NCI-H146 treated with DMSO at 0.1 percent for 48 hours (cell line): ENCODE measurements around the gene GPRASP3.
"Not testable (repeated sequence)": the region's sequence is repeated elsewhere in the genome, so short reads cannot be mapped to it uniquely, and the experiment has no call there.

Source experiments
- DNase-seq: peaks from one replicate; lab custom pipeline; 2025; ENCODE audit not compliant: unreplicated experiment; lab: John Stamatoyannopoulos, UW

The GPRASP3 gene, protein sequence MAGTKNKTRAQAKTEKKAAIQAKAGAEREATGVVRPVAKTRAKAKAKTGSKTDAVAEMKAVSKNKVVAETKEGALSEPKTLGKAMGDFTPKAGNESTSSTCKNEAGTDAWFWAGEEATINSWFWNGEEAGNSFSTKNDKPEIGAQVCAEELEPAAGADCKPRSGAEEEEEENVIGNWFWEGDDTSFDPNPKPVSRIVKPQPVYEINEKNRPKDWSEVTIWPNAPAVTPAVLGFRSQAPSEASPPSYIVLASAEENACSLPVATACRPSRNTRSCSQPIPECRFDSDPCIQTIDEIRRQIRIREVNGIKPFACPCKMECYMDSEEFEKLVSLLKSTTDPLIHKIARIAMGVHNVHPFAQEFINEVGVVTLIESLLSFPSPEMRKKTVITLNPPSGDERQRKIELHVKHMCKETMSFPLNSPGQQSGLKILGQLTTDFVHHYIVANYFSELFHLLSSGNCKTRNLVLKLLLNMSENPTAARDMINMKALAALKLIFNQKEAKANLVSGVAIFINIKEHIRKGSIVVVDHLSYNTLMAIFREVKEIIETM

DNA sequence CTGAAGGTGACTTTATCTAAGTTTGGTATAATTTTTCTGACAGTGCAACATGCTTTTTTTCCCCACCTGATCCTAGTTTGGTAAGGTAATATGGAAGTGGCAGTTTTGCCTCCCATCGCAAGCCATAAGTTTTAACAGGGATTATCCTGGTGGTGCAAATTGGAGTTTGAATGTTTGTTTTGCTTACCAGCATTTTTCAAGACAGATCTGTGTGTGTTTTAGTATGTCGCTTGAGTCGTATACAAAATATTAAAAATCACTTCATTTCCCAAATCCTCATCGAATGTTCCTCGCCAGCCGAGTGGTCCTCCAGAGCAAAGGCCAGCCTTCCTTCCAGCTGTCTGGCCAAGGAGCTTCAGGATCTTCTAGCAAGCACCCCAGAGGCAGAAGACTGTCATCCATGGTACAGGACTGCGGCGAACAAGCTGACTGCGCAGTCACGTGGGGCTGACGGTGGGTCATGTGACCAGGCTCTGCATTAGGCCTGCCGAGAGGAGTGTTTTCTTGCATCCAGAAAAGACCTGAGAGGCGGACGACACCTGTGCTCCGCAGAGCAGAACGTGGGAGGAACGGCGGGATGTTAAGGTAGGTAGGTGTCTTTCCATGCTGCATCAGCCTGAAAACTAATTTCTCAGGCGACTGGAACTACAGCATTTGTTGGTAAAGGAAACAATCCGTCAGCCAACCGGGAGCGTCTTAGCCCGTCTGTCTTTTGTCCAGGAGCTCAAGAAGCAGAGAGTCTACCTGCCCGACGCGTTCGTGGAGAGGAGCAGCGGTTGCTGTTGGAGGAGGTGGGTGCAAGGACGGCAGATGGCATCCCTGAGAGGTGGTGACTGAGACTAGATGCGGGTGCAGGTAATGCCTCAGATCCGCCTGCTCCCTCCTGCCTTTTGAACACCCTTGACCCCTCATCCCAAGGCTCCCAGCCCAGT lies at the start of gene GPRASP3:
Gene GPRASP3, plus strand, starts transcription at position 507 of the 932 bp plus-strand sequence. CDS start 28,253 bp downstream, outside the sequence.
- DNase-seq, result peak; percentile 35

GRCh38 chrX:102672856-102673255 lies 47.7 kb upstream of the GPRASP3 start:
- no peak for DNase-seq

DNA sequence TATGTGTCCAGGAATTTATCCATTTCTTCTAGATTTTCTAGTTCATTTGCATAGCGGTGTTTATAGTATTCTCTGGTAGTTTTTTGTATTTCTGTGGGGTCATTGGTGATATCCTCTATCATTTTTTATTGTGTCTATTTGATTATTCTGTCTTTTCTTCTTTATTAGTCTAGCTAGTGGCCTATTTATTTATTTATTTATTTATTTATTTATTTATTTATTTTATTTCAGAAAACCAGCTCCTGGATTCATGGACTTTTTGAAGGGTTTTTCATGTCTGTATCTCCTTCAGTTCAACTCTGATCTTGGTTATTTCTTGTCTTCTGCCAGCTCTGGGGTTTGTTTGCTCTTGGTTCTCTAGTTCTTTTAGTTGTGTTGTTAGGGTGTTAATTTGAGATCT lies 43.1 kb upstream of the GPRASP3 start:
- not testable (repeated sequence) for DNase-seq

DNA sequence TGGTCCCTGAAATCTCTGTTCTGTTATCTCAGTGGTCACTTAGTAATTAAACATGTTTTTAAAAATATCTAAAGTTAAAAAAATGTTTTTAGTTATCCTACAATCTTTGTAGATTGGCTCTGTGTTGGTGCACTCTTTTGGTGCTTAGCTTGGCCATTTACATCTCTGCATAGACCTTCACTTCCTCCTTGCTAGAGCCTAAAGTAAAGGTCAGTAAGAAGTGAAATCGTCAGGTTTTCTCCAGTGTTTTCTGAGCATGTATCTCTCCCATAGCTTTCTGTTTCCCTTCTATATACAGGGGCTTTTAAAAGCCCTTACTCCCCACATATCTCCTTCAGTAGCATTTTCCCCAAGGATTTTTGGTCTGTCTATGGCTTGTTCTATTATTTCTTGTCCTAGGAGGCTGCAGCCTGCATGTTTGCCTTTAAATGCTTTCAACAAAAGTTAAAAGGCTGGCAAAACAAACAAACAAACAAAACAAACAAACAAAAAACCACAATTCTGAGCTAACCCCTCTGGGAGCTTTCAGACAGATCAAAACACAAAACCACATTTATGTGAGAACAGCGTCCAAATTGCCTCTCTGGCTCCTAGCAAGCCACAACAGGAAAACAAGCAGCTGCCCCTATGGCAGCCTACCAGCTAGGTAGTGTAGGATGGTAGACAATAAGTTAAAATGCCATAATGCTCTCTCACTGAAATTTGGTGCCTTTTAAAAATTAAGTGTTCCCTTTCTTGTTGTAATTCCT lies 35.6 kb upstream of the GPRASP3 start:
- no peak for DNase-seq

GRCh38 chrX:102694749-102695148 lies 25.8 kb upstream of the GPRASP3 start:
- no peak for DNase-seq

DNA sequence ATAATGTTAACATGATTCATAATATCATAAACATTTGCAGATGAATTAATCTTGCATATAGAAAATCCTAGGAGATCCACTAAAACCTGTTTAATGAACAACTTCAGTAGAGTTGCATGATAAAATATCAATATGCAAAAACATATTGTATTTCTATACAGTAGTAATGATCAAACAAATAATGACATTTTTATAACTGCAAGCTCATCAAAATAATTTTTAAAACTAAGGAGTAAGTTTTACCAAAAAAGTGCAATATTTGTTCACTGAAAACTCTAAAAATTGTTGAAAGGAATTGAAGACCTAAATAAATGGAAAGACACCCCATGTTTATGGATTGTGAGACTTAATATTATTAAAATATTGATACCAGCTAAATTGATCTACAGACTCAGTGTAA lies 24.2 kb upstream of the GPRASP3 start:
- DNase-seq, result no peak

DNA sequence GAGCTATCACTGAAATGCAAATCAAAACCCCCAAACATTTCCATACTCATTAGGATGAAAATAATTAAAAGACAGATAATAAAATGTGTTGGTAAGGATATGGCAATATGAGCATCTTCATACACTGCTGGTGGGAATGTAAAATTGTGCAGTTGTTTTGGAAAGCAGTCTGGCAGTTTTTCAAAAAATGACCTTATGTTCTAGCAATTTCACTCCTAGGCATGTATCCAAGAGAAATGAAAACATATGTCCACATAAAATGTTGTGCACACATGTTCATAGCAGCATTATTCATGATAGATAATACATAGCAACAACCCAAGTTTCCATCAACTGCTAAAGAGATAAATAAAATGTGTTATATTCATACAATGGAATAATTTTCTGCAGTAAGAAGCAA lies 23.0 kb upstream of the GPRASP3 start:
- no peak for DNase-seq

- DNase-seq, result no peak
Observed at GRCh38 chrX:102708900-102709299, 11.6 kb upstream of the GPRASP3 start.

DNA sequence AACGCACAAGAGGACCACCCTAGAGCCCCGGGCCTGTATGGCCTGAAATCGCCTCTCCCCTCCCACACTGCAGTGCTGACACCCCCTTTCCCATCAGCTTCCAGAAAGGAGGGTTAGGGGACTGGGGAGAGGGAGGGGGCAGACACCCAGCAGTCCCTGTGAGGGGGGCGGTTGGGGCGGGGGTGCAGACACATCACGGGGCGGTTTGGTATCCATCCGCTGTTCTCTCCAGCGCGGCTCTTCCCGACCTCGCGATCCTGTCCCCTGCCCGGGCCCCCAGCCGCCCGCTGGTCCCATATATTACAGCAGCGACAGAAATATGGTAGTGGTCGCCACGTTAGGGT lies 8.7 kb upstream of the GPRASP3 start:
- DNase-seq, result no peak

DNA sequence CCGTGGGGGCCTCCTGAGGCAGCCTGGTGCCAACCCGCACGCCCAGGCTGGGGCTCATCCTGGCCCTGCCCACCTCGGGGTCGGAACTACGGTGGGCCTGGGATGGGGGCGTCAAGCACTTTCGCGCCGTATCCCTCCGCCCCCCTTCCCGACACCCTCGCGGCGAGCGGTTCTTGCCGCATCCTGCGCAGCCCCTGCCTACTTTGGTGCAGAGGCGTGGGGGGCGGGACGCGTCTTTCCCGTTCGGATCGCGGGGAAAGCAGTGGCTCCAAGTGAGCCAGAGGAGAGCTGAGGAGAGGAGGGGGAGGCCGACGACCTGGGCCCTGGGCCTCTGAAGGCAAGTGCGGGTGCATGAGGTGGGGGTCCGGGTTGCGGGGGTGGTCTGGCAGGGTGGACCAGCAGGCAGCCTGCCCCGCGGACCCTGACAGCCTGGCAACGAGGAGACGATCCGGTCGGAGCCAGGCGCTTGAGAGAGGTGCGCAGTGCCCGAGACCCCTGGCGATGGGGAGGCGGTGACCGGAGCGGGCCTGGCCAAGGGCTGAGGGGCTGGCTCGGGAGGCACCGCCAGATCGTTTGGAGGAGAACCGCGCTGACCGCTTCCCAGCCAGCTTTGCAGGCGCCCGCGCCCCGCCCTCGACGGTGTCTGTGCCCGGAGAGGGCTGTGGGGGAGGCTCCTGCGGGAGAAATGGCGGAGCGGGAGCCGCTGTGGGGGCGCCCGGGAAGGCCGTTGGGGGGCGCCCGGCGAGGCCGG lies 8.2 kb upstream of the GPRASP3 start, which contains the start of gene GPRASP2:
Gene GPRASP2, plus strand, starts transcription at position 233 of the 751 bp plus-strand sequence. CDS start 2,422 bp downstream, outside the sequence.
- DNase-seq, result peak; percentile 10

DNA sequence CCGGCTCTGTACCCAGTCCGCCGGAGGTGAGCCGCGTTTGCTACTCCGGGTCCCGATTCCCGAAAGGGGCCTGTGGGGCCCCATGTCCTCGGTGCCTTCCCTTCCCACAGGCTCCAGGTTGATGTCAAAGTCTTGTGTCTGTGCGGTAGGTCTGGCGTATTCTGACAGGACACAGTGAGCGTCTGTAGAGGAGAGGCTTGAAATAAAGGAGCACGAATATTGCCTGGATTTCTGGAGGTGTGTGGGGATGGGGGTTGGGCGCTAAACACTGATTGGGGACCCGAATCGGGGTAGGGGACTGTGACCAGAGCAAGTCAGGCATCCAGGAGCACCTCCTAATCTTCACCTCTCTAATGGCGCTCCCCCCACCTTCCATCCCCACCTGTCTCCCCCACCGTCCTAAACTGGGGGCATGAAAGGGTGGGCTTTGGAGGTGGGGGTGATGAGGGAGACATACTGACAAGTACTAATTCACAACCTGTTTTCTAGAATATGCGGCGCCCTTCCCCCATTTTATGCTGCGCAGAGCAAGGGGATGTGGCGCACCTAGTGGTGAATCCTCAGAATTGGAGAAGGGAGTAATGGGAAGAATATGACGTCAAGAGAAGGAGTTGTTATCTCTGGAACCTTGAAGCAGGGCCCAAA lies 7.4 kb upstream of the GPRASP3 start:
- peak; percentile 24 for DNase-seq

- no peak for DNase-seq
Observed at GRCh38 chrX:102714994-102715393, 5.5 kb upstream of the GPRASP3 start.

DNA sequence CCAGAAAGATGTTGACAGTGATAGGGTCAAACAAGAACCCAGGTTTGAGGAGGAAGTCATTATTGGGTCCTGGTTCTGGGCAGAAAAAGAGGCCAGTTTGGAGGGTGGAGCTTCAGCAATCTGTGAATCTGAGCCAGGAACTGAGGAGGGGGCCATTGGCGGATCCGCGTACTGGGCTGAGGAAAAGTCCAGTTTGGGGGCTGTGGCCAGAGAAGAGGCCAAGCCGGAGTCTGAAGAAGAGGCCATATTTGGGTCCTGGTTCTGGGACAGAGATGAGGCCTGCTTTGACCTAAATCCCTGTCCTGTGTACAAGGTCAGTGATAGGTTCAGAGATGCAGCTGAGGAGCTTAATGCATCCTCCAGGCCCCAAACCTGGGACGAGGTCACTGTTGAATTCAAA lies 4.6 kb upstream of the GPRASP3 start:
- DNase-seq, result no peak

- not testable (repeated sequence) for DNase-seq
Observed at GRCh38 chrX:102721169-102721506, 595 bp downstream of the GPRASP3 start.

DNA sequence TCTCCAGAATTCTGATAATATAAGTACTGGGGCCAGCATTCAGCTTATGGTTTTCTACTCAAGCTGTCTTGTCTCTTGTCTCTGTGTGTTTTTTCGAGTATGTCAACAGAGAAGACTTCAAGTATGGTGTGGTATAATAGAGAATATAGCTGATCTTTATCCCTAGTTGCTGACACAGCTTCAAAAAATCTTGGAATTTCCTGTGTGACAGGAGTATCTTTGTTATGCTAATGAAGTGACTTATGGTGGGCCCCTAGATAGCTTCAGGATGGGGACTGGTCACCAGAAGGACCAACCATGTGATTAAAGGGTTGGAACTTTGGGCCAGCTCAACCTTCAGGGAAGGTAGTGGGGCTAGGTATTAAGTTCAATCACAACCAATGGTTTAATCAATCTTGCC lies 2.9 kb downstream of the GPRASP3 start:
- DNase-seq, result no peak

- no peak for DNase-seq
Observed at GRCh38 chrX:102727761-102728160, 7.2 kb downstream of the GPRASP3 start.

- DNase-seq, result no peak
Observed at GRCh38 chrX:102728646-102729045, 8.1 kb downstream of the GPRASP3 start.

DNA sequence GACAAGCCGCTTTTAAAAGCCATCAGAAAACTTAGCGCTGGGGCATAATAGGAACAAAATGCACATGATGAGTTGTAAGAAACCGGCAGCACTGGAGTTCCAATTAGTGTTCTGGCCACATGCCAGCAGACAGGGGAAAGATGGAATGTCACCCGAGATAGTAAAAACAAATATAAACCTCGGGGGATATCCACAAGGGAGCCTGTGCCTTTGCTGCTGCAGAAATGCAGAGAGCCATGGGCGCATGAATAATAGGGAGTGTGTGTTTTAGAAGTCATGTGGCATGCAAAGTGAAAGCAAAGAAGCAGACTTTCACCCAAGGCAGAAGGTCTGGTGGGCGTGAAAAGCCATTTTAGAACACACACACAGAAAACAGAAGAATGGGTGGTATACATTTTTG lies 19.1 kb downstream of the GPRASP3 start:
- no peak for DNase-seq

- DNase-seq, result no peak
Observed at GRCh38 chrX:102744307-102744706, 23.8 kb downstream of the GPRASP3 start.

GRCh38 chrX:102745513-102745856 lies 24.9 kb downstream of the GPRASP3 start:
- no peak for DNase-seq
